ENCODE measurements around the gene THYN1. TPM values are rescaled to one million over a fixed set of nuclear protein-coding genes. Genes with fewer than 3 reads are reported as not detected.

THYN1 gene
- total and polyA plus RNA-seq, 2 of the 13 experiments (the other 11 are each of a cell fraction or from before 2014, with no cell fraction given), result 36.1 to 87.6 TPM

DNA sequence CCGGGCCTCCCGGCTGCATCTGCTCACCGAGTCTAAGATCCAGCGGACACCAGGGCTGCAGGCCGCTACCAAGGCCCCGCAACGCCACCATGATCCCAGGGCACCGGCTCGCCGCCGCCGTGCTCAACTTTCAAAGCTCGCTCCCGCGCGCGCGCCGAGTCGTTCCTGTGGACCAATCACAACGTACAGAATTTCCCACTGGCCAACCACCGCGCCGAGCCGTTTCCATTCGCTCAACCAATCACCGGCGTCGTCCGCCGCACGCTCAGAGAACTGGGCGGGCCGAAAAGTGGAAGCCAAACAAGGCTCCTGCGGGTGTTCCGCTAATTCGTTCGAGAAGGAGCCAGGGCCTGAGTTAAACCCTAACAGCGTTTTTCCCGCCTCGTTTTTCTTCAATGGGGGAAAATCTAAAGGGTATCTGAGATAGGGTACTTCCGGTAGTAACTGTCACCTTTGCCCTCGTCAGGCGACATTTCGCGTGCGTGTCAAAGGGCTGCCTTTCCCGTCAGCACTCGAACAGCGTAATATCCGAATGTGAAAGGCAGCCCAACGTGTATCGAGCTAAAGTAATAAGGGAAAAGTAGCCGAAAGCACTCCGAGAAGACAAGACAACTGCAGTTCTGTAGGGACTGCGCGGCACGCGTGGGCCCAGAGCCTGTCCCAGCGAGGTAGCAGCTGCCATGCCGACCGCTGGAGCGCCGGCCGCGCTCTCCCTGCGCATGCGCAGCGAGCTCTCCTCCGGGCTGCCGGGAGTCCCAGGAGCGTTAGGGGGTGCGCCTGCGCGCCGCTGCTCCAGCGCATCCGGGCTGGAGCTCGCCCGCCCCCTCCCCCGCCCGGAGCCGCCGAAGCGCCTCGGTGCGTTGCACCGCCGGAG, 29.1 kb downstream of the THYN1 start, which contains the start of the genes NCAPD3 and VPS26B (continued):
- peak; percentile 44; the same call in 1 of the 2 replicates for TF ChIP-seq ZBTB49 (CRISPR knock-in tag; IDR thresholded peaks at IDR 0.05; ENCODE audit: borderline replicate concordance)
- TF ChIP-seq TCF7L2 (IDR thresholded peaks at IDR 0.05; ENCODE audit: low read depth, low read length), result no peak
- peak; percentile 79 for TF ChIP-seq ZNF589 (CRISPR knock-in tag; conservative IDR thresholded peaks at IDR 0.05)
- TF ChIP-seq ISX (CRISPR knock-in tag; conservative IDR thresholded peaks at IDR 0.05), result no peak
- no peak for TF ChIP-seq U2AF2 (IDR thresholded peaks at IDR 0.05; ENCODE audit: low read depth, low read length)
- TF ChIP-seq ZNF563 (CRISPR knock-in tag; IDR thresholded peaks at IDR 0.05), result 0 out of 2 replicates have a peak, but pooled peaks have one; percentile 49
- 0 out of 2 replicates have a peak, but pooled peaks have one; percentile 17 for TF ChIP-seq HOXA3 (CRISPR knock-in tag; IDR thresholded peaks at IDR 0.05)
- peak; percentile 89 for TF ChIP-seq ZNF781 (CRISPR knock-in tag; IDR thresholded peaks at IDR 0.05; ENCODE audit: borderline replicate concordance, not compliant biosample characterization)
- no peak for TF ChIP-seq ZNF766 (CRISPR knock-in tag; IDR thresholded peaks at IDR 0.05; ENCODE audit: borderline replicate concordance)
- no peak for TF ChIP-seq SMAD1 (CRISPR knock-in tag; IDR thresholded peaks at IDR 0.05; ENCODE audit: borderline replicate concordance, low read depth)
- peak; percentile 53; the same call in 1 of the 2 replicates for TF ChIP-seq FOXK1 (CRISPR knock-in tag; IDR thresholded peaks at IDR 0.05; ENCODE audit: borderline replicate concordance, low read depth)
- no peak for TF ChIP-seq SRSF9 (IDR thresholded peaks at IDR 0.05; ENCODE audit: borderline replicate concordance, insufficient read depth, low read depth, low read length, poor library complexity, severe bottlenecking)
- TF ChIP-seq YEATS2 (CRISPR knock-in tag; IDR thresholded peaks at IDR 0.05; ENCODE audit: borderline replicate concordance), result no peak; the same call in none of the 2 replicates
- TF ChIP-seq, protein P1, sequence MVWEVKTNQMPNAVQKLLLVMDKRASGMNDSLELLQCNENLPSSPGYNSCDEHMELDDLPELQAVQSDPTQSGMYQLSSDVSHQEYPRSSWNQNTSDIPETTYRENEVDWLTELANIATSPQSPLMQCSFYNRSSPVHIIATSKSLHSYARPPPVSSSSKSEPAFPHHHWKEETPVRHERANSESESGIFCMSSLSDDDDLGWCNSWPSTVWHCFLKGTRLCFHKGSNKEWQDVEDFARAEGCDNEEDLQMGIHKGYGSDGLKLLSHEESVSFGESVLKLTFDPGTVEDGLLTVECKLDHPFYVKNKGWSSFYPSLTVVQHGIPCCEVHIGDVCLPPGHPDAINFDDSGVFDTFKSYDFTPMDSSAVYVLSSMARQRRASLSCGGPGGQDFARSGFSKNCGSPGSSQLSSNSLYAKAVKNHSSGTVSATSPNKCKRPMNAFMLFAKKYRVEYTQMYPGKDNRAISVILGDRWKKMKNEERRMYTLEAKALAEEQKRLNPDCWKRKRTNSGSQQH (CRISPR knock-in tag; IDR thresholded peaks at IDR 0.05; ENCODE audit: low read depth), result peak; percentile 71; the same call in 1 of the 2 replicates
- TF ChIP-seq, protein P2, sequence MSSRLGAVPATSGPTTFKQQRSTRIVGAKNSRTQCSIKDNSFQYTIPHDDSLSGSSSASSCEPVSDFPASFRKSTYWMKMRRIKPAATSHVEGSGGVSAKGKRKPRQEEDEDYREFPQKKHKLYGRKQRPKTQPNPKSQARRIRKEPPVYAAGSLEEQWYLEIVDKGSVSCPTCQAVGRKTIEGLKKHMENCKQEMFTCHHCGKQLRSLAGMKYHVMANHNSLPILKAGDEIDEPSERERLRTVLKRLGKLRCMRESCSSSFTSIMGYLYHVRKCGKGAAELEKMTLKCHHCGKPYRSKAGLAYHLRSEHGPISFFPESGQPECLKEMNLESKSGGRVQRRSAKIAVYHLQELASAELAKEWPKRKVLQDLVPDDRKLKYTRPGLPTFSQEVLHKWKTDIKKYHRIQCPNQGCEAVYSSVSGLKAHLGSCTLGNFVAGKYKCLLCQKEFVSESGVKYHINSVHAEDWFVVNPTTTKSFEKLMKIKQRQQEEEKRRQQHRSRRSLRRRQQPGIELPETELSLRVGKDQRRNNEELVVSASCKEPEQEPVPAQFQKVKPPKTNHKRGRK (CRISPR knock-in tag; IDR thresholded peaks at IDR 0.05), result no peak
- no peak for TF ChIP-seq XBP1 (CRISPR knock-in tag; IDR thresholded peaks at IDR 0.05)
- 0 out of 2 replicates have a peak, but pooled peaks have one; percentile 50 for TF ChIP-seq ZBTB34 (CRISPR knock-in tag; IDR thresholded peaks at IDR 0.05)
- no peak for TF ChIP-seq TBL1XR1 (IDR thresholded peaks at IDR 0.05; ENCODE audit: borderline replicate concordance, low read length, partially characterized antibody)
- TF ChIP-seq ZNF317 (CRISPR knock-in tag; IDR thresholded peaks at IDR 0.05), result peak; percentile 84; the same call in 1 of the 2 replicates
- peak; percentile 61 for TF ChIP-seq RFX1 (IDR thresholded peaks at IDR 0.05)
